Mammary epithelial cell (primary cell): ENCODE measurements around the gene PHLPP1.

Experiments used
- CTCF ChIP-seq, 2 donors: IDR thresholded peaks in 1 of 2; conservative IDR thresholded peaks in 1 of 2; 2 replicates each; pipeline ENCODE4 v1.5.1; 2011 to 2012; ENCODE audit warnings: inconsistent platforms in 2 of 2, low read length in 2 of 2, mild to moderate bottlenecking in 2 of 2, control low read depth in 1 of 2, low read depth in 1 of 2; ENCODE audit not compliant: insufficient read depth in 1 of 2; ENCODE audit errors: extremely low read depth in 1 of 2
- EZH2 ChIP-seq: IDR thresholded peaks from 2 replicates; pipeline ENCODE4 v1.6.1; 2012; ENCODE audit warnings: low read length, inconsistent platforms, borderline replicate concordance

GRCh38 chr18:62852851-62853250 lies 137.5 kb downstream of the PHLPP1 start:
- TF ChIP-seq CTCF (conservative IDR thresholded peaks at IDR 0.05 in 1 of 2, IDR thresholded peaks at IDR 0.05 in 1 of 2; ENCODE audit: extremely low read depth in 1 of 2, insufficient read depth in 1 of 2, low read depth in 1 of 2, low read length in 2 of 2) (no peak), EZH2 (no peak)
